IPS-NIHi7 (cell line): ENCODE data around the gene C4orf36.

Experiments used
- DNase-seq: peaks from one replicate; pipeline ENCODE4 v3.0.0; 2012; ENCODE audit warnings: mixed read lengths; ENCODE audit errors: extremely low spot score

The C4orf36 gene

DNA sequence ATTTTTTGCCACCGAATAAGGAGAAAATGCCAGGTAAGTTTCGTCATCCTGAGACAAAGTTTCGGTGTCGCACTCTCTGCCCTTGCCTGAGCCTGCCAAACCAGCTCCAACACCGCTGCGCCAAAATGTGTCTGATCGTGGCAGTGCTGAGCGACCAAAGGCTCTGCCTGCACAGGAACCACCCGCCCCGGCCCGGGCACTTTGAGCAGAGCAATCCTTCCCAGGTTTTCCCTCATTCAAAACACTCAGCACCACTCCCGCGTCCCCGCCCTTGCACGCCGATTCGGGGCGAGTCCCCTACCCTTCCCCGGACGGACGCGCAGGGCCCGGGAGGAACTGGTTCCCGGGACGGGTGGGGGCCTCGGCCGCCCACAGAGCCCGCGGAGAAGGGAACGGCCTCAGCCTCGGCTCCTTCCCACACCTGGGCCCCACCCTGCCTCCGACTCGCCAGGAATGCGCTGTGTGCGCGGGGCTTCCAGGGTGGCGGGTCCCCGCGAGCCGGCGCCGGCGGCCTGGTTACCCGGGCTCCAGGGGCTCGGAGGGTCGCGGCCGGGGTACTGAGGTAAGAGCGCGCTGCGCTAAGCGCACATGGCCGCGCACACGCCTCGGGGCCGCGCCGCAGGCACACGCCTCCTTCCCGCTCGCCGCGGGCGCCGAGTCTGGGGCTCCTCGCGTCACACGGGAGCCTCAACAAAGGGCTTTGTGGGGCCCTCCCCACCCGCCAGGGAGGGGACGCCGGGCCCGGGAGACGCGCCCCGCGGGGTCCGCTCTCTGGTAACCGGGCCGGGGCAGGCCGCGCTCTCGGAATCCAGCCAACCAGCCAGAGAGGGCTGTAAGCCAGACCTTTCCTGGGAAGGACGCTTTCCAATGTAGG is at the start of gene C4orf36:
Gene C4orf36, minus strand, starts transcription at position 661 of the 874 bp plus-strand sequence. CDS start 902 bp downstream, outside the sequence.
- peak; percentile 78 for DNase-seq

DNA sequence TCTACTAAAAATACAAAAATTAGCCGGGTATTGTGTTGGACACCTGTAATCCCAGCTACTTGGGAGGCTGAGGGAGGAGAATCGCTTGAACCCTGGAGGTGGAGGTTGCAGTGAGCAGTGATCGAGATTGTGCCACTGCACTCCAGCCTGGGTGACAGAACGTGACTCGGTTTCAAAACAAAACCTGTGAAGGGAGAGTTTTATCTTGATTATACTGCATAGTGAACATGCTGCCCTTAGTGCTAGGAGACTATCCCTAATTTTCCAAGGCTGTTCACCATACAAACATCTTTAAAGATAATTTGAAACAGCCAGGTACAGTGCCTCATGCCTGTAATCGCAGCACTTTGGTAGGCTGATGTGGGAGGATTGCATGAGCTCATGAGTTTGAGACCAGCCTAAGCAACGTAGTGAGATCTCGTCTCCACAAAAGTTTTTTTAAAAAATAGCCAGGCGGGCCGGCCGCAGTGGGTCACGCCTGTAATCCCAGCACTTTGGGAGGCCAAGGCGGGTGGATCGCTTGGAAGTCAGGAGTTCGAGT is 48.8 kb upstream of the C4orf36 start:
- DNase-seq = no peak

- no peak for DNase-seq
These were observed 47.7 kb upstream of the C4orf36 start for GRCh38 chr4:86939729-86940575.

DNA sequence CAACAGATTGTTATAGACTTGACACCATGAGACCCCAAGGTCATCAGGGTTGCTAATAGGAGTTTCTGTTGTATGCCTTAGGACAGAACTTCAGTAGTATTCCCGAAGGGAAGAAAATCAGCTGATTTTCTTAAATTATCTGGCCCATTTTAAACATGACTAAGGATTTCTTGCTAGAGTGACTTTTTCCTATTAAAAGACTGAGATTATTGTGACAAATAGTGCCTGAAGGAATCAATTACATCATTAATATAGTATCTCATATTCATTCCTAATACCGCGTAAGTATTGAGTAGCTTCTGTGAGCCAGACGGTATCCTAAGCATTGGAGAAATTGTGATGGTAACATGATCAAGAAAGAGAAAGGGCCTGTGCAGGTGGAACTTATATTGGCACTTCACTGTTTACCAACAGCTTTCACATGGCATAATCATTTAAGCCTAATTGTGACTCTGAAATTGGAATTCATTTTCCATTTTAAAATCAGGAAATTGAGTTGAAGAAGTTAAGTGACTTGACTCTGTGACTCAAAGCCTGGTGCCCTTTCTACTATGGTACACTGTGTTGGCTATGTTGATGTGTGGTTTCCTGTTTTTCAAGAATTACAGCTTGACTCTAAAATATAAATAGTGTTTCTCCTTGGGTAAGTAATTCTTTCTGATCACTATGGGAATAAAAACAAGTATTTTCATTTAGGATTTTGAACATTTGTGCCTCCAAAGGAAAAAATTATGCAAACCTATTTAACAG is 46.7 kb upstream of the C4orf36 start:
- DNase-seq = no peak

DNA sequence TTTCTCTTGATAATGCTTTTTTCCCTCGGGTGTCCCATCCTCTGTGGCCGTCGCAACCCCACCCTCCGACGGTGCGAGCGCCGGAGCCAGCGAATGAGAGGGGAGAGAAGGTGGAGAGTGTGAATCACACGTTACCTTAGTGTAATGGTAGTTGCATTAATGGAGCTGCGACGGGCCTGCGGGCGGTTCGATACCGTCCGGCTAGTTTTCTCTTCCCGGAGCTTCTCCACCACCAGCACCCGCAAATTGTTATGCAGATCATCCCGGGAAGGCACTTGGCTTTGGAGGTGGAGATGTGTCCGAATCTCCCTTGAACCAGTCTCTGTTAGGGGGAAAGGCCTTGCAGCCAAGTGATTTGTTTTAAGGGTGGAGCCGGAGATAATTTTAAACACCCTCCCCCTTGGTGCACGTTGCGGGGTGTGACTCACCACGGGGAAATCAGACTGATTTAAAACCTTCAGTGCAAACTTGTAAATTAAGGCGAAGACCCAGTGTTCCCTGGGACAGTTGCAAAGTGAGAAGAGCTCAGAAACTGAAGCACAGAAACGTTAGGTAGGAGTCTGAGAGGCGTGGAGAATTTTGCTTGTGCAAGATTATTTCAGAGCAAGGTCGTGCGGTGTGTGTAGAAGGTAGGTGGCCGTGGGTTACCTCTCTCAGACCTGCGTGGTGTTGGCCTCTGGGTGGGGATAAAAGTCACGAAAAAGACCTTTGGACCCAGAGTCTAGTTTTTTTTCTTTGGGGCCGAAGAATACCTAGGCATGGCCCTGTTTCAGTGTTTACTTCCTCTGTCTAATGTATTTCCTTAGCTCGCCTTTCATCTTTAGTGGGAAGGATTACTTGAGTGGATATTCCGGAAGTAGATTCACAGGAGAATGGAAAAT is 43.9 kb upstream of the C4orf36 start:
- DNase-seq = peak; percentile 76

DNA sequence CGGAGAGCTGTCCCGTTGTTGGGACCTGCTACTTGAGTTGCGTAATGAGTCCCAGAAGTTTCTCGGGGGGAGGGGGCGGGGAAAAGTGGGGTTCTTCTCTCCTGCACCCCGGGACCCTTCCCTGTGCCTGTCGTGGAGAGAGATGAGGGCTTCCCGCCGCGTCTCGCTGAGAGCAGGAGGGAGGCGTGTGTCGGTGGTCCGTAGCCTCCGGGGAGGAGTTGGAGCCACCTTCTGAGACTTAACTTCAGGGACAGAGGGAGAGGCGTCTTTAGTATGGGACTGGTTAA is 43.3 kb upstream of the C4orf36 start:
- DNase-seq = no peak

DNA sequence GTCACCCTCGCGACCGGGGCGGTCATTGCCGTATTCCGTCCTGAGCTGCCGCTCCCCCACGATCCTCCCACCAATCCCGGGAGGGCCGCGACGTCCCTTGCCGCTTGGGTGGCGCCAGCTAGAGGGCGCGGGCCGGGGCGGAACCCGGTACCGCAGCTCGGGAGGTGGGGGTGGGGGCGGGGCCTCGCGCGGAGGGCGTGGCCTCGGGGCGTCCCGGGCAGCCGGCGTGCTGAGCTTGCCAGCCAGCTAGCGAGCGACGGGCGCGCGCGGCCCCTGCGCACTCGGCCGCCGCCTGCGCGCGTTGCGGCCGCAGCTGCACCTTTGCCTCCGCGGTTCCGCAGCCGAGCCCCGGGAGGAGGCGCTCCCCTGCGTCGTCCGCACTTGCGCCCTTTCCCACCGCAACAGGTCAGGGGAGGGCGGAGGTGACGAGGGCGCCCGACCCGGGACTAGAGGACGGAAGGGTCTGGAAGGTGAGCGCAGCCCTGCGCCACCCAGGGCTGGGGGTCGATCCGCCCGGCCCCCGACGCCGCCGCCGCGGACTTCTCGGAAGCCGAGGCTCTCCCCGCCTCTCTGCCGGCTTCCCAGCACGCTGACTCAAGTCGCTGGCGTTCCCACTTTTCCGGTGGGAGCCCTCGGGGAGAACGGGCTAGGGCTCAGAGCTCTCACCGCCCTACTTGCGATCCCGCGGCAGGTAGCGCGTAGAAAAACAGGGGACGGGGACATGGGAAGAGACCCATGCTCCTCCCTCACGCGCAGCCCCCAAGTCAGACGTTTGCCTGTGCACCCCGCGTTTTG is 42.7 kb upstream of the C4orf36 start, which contains the start of gene AFF1:
Gene AFF1, plus strand, starts transcription at position 241 of the 795 bp plus-strand sequence. CDS start 13,523 bp downstream, outside the sequence.
- DNase-seq = peak; percentile 94

DNA sequence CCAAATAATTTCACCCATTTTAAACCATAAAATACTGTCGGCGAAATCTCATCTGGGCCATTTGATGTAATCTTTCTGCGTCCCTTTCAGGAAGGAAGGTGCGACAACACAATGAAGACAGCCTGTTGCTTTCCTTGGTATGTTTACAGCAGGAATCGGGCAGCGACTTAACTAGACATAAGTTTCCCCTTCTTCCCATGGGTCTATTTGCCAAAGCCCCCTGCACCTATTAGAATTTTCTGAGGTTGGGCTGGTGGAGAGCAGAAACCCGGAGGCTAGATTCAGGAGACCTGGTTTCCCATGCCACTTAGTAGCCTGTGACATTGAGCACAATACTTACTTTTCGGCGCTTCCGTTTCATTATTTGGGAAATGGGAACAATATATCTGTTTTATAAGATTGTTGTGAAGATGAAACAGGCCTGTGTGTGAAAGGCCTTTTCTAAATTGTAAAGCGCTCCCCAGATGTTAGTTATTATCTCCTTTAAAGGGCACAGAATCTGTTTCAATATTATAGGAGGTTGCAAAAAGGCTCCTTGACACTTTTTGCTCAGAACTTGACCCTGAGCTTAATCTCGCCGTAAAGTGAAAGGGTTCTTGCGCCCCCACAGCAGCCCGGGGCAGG is 42.0 kb upstream of the C4orf36 start:
- DNase-seq = no peak

DNA sequence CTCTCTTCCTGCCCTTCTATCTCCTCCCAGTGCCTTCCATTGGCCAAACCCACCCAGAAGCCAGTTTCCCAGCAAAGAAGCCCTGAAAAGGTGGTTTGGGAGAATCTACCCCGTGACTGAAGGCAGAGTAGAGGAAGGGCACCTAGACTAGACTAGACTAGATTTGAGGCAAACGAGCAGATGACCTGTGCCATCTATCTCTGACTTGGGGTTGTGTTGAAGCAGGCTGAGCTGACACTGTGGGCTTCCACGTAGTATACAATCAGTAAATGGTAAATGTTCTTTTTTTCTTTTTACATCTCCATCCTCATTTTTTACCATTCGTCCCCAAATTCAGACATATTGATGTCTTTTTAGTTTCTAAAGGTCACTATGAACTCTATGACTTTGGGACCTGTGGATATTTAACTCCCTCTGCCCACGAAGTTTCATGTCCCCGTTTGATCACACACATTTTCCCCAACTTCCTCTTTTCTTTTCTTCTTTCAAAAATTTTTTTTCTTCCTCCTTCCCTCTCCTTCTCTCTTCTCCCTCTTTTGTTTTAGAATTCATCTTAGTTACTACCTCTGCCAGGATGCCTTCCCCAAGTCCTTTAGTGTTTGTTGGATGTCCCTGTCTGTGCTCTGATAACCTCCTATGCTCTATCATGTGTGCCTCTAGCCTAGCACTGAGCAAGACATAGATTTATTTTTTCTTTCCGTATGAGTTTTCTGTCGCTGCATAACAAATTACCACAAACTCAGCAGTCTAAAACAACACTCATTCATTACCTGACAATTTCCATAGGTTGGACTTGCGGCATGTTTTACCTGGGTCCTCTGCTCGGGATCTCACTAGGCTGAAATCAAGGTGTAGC is 36.4 kb upstream of the C4orf36 start:
- no peak for DNase-seq

DNA sequence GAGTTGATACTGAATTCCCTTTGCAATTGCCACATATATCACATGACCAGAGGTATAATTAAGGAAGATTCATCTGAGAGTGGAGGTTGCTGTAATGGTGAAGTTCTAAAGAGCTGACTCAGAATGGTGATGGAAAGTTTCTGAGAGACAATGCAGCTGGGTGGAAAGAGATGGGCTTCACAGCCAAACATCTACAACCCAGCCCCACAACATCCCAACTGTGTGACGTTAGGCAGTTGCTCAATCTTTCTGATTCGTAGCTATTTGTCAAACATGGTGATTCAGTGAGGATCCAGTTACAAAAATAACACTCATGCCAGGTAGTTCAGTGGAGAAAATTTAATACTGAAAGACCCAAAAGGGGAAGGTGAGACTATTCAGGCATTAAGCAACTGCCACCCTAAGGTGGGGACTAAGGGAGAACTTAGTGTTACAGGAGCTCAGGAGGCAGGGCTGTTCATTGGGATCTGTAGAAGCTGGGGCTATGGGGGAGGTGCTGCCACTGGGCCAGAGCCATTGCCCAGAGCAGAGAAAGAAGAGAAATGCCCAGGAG is 35.7 kb upstream of the C4orf36 start:
- no peak for DNase-seq

- no peak for DNase-seq
These were observed 34.3 kb upstream of the C4orf36 start for GRCh38 chr4:86926435-86927086.

DNA sequence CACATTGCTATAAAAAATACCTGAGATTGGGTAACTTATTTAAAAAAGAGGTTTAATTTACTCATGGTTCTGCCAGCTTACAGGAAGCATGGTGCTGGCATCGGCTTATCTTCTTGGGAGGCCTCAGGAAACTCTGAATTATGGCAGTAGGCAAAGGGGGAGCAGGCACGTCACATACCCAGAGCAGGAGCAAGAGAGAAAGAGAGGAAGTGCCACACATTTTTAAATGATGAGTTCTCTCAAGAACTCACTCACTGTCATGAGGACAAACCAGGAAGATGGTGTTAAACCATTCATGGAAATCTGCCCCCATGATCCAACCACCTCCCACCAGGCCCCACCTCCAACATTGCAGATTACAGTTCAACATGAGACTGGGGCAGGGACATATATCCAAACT is 32.6 kb upstream of the C4orf36 start:
- no peak for DNase-seq

- DNase-seq = no peak
These were observed 29.5 kb upstream of the C4orf36 start for GRCh38 chr4:86921608-86922252.

- DNase-seq = no peak
These were observed 27.5 kb upstream of the C4orf36 start for GRCh38 chr4:86919561-86920223.

- DNase-seq = no peak
These were observed 26.4 kb upstream of the C4orf36 start for GRCh38 chr4:86918539-86919072.
